Endothelial cell of umbilical vein (primary cell): ENCODE measurements around the gene GRIK3. TPM values are rescaled to one million over a fixed set of nuclear protein-coding genes. Genes with fewer than 3 reads are reported as not detected.

Source experiments
- BruUV-seq: library from RNA; stranded (reverse); fragments of 400-500 nt; replicated peaks from 2 replicates; lab custom pipeline; 2021; lab: Mats Ljungman, UMichigan
- CTCF ChIA-PET: fragments of 300-600, 350-600 bp; sonication (Branson Sonifier 250); formaldehyde crosslinking; loops from one replicate; lab custom pipeline; 2021; ENCODE audit warnings: antibody characterized with exemption, inconsistent platforms; lab: Charles Lee
- POLR2A ChIA-PET: fragments of 300-600, 350-600 bp; sonication (Branson Sonifier 250); formaldehyde crosslinking; loops from one replicate; lab custom pipeline; 2021; ENCODE audit warnings: antibody characterized with exemption, inconsistent platforms; lab: Charles Lee
- DNase-seq: peaks from one replicate; pipeline ENCODE4 v3.0.0-alpha.2; 2011; ENCODE audit warnings: low read depth, low spot score
- FAIRE-seq: peaks from 2 replicates; lab custom pipeline; 2011; peaks lifted over from hg19 to GRCh38; lab: Jason Lieb, UNC
- H2AFZ ChIP-seq: 2 replicates; pipeline ENCODE4 v1.6.0; 2012; ENCODE audit warnings: low read depth, low read length, control low read depth, inconsistent platforms
- H3K27ac ChIP-seq: 2 replicates; pipeline ENCODE4 v1.5.1; 2011; ENCODE audit warnings: low read depth, mild to moderate bottlenecking, control low read depth, low read length, moderate library complexity; ENCODE audit not compliant: insufficient read depth
- H3K27me3 ChIP-seq, 2 experiments: 2 replicates each; pipeline versions ENCODE4 v1.6.0 to v1.6.1; 2011; ENCODE audit warnings: low read length in 2 of 2, mixed read lengths in 1 of 2; ENCODE audit not compliant: control insufficient read depth in 2 of 2, insufficient read depth in 2 of 2
- H3K36me3 ChIP-seq, 2 experiments: 2 replicates in 1 of 2; 3 replicates in 1 of 2; pipeline ENCODE4 v1.5.1; 2011; ENCODE audit warnings: low read length in 2 of 2, mild to moderate bottlenecking in 1 of 2, moderate library complexity in 1 of 2; ENCODE audit not compliant: control insufficient read depth in 2 of 2, insufficient read depth in 2 of 2; ENCODE audit errors: extremely low read depth in 1 of 2
- H3K4me1 ChIP-seq: 3 replicates; pipeline ENCODE4 v1.5.1; 2011; ENCODE audit warnings: mild to moderate bottlenecking, low read length; ENCODE audit not compliant: control insufficient read depth, insufficient read depth; ENCODE audit errors: extremely low read depth
- H3K4me2 ChIP-seq: 2 replicates; pipeline ENCODE4 v1.6.1; 2011; ENCODE audit warnings: low read length, control low read depth, mixed read lengths; ENCODE audit not compliant: insufficient read depth
- H3K4me3 ChIP-seq, 3 experiments: fragments of 200-600 bp in 1 of 3; sonication (generic), shearing (Covaris generic) in 1 of 3; replicated peaks in 1 of 3; 2 replicates each; pipeline ENCODE4 v1.5.1; 2011 to 2016; ENCODE audit warnings: control low read depth in 3 of 3, low read length in 3 of 3, mild to moderate bottlenecking in 2 of 3, inconsistent platforms in 1 of 3, low read depth in 1 of 3, moderate library complexity in 1 of 3; ENCODE audit not compliant: insufficient read depth in 1 of 3
- H3K79me2 ChIP-seq: 2 replicates; pipeline ENCODE4 v1.6.0; 2012; ENCODE audit warnings: low read length, inconsistent platforms; ENCODE audit not compliant: control insufficient read depth, insufficient read depth
- H3K9ac ChIP-seq: replicated peaks from 2 replicates; pipeline ENCODE3; 2011; ENCODE audit warnings: low read length, control low read depth; ENCODE audit not compliant: insufficient read depth; ENCODE audit errors: extremely low read depth
- H3K9me1 ChIP-seq: replicated peaks from 3 replicates; pipeline ENCODE4 v1.6.0; 2011; ENCODE audit warnings: mild to moderate bottlenecking, low read length; ENCODE audit not compliant: control insufficient read depth, insufficient read depth; ENCODE audit errors: extremely low read depth
- H3K9me3 ChIP-seq: replicated peaks from 2 replicates; pipeline ENCODE4 v1.5.1; 2012; ENCODE audit warnings: low read length, inconsistent platforms; ENCODE audit not compliant: control insufficient read depth, insufficient read depth
- H4K20me1 ChIP-seq: replicated peaks from 2 replicates; pipeline ENCODE3; 2011; ENCODE audit warnings: mild to moderate bottlenecking, low read length; ENCODE audit not compliant: control insufficient read depth, insufficient read depth; ENCODE audit errors: extremely low read depth
- EZH2 ChIP-seq: IDR thresholded peaks from 2 replicates; pipeline ENCODE4 v1.6.1; 2012; ENCODE audit warnings: borderline replicate concordance, low read depth, mild to moderate bottlenecking, moderate library complexity, low read length, inconsistent platforms; ENCODE audit not compliant: severe bottlenecking
- FOS ChIP-seq: IDR thresholded peaks from 2 replicates; pipeline ENCODE4 v1.6.1; 2011; ENCODE audit warnings: mild to moderate bottlenecking, low read length, moderate library complexity, borderline replicate concordance; ENCODE audit not compliant: insufficient read depth
- GATA2 ChIP-seq: IDR thresholded peaks from 2 replicates; pipeline ENCODE4 v1.7.0; 2011; ENCODE audit warnings: low read depth, mild to moderate bottlenecking, moderate library complexity, mixed read lengths, low read length; ENCODE audit not compliant: insufficient read length, insufficient read depth
- JUN ChIP-seq: IDR thresholded peaks from 2 replicates; pipeline ENCODE4 v1.6.1; 2011; ENCODE audit warnings: borderline replicate concordance, low read depth; ENCODE audit not compliant: insufficient read length, insufficient read depth
- MAX ChIP-seq: IDR thresholded peaks from 2 replicates; pipeline ENCODE4 v1.6.1; 2011; ENCODE audit not compliant: insufficient read depth, insufficient read length
- MYC ChIP-seq: IDR thresholded peaks from one replicate; pipeline ENCODE4 v1.6.1; 2011; ENCODE audit warnings: mild to moderate bottlenecking, low read depth, low read length
- POLR2AphosphoS5 ChIP-seq: IDR thresholded peaks from 2 replicates; pipeline ENCODE4 v1.6.1; 2012; ENCODE audit warnings: low read depth, mild to moderate bottlenecking, control low read depth, low read length, moderate library complexity; ENCODE audit not compliant: insufficient read depth
- dilution Hi-C: fragments of 300-500 bp; cut with MboI; formaldehyde crosslinking; loops from one replicate; pipeline ENCODE4 v1.15.0; 2019; ENCODE audit warnings: low sequenced_read_pairs; ENCODE audit not compliant: extremely low pct_ligation_motif_present
- intact Hi-C: fragments of 100-400 bp; cut with micrococcal nuclease; formaldehyde crosslinking; loops from one replicate; pipeline ENCODE4 v1.10.0; 2022
- polyA plus RNA-seq, 4 experiments: library from polyadenylated mRNA; depleted of rRNA in 3 of 4; stranded (reverse) in 3 of 4; unstranded in 1 of 4; fragments of >200 nt; gene quantifications; 2 replicates each; pipeline versions ENCODE4 v1.2.1 to v1.2.3, GENCODE V29; 2011 to 2012; ENCODE audit warnings: missing spikeins in 1 of 4
- total RNA-seq: library from RNA; stranded (reverse); gene quantifications from 2 replicates; pipeline ENCODE4 v1.2.3, GENCODE V29; 2021
- TF ChIP-seq, protein P1 (sequence below), 2 donors: IDR thresholded peaks; 1 replicate in 1 of 2; 2 replicates in 1 of 2; pipeline ENCODE4 v1.5.1; 2011; ENCODE audit warnings: low read length in 2 of 2, mild to moderate bottlenecking in 2 of 2, moderate library complexity in 2 of 2, control low read depth in 1 of 2, inconsistent platforms in 1 of 2, low read depth in 1 of 2; ENCODE audit not compliant: insufficient read depth in 1 of 2; ENCODE audit errors: extremely low read depth in 1 of 2

Gene GRIK3
- total and polyA plus RNA-seq, 2 donors (not counting 3 experiments of a cell fraction or from before 2014, with no cell fraction given): not detected

DNA sequence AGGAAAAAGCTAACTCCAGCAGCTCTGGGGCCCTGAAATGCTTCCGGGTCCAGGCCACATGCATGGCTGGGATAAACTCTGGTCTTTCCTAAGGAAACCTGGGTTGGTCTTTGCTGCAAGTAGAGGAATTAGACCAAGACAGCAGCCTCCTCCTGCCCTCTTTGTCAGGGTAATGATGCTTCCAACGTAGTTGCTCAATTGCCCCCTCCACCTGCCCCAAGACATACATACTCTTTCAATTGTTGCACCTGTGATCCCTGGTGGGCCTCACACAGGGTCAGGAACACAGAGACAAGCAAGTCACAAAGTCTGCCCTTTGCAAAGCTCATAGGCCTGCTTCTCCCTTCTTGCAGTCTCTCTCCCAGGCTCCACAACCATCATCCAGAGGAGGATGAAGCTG is 41.9 kb upstream of the GRIK3 start:
- Histone ChIP-seq H4K20me1 (no peaks in the 10 kb centered on the region), H3K27me3 (no peaks in the 10 kb centered on the region), H3K9ac (no peak overlapping the region), H3K9me3 (no peaks in the 10 kb centered on the region), H2AFZ (no peak overlapping the region), H3K36me3 (no peaks in the 10 kb centered on the region), H3K4me1 (no peaks in the 10 kb centered on the region), H3K4me2 (no peak overlapping the region), H3K79me2 (no peaks in the 10 kb centered on the region), H3K4me3 (no peak overlapping the region), H3K9me1 (no peaks in the 10 kb centered on the region), H3K27ac (no peak overlapping the region)
- BruUV-seq: no TSS peak
- intact Hi-C loops: no loop called here
- POLR2A ChIA-PET: no interaction called here
- FAIRE-seq: no peak
- dilution Hi-C loops: no loop called here
- no peak for DNase-seq
- no peak for TF ChIP-seq POLR2AphosphoS5
- no peak for TF ChIP-seq GATA2
- no peak for TF ChIP-seq MYC
- TF ChIP-seq MAX: no peak
- TF ChIP-seq, protein P1, sequence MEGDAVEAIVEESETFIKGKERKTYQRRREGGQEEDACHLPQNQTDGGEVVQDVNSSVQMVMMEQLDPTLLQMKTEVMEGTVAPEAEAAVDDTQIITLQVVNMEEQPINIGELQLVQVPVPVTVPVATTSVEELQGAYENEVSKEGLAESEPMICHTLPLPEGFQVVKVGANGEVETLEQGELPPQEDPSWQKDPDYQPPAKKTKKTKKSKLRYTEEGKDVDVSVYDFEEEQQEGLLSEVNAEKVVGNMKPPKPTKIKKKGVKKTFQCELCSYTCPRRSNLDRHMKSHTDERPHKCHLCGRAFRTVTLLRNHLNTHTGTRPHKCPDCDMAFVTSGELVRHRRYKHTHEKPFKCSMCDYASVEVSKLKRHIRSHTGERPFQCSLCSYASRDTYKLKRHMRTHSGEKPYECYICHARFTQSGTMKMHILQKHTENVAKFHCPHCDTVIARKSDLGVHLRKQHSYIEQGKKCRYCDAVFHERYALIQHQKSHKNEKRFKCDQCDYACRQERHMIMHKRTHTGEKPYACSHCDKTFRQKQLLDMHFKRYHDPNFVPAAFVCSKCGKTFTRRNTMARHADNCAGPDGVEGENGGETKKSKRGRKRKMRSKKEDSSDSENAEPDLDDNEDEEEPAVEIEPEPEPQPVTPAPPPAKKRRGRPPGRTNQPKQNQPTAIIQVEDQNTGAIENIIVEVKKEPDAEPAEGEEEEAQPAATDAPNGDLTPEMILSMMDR (IDR thresholded peaks at IDR 0.05; ENCODE audit: extremely low read depth in 1 of 2, insufficient read depth in 1 of 2, low read depth in 1 of 2, low read length in 2 of 2): no peak
- CTCF ChIA-PET: no interaction called here

DNA sequence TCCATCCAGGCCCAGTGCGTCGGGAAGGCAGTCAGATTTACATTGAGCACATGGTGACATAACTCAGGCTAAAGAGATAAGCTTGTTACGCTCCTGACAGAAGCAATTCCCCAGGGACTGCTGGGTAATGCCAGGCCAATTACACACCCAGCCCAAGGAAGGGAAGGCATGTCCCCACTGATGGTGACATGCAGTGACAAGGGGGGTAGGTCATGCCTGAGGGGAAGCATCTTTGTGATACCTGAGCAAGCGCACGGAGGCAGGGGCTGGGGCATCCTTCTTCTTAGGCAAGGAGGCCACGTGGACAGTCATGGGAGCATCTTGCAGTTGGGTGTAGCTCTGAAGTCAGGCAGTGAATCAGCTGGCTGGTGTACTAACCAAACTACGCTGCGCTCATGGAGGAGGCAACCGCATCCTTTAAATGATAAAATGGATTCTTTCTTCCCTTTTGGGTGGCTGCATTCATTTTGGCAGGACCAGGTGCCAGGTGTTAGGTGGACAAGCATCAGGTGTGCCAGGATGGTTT is 39.6 kb upstream of the GRIK3 start:
- Histone ChIP-seq H3K4me1 (no peaks in the 10 kb centered on the region), H3K36me3 (no peaks in the 10 kb centered on the region), H3K79me2 (no peaks in the 10 kb centered on the region), H3K27ac (no peak overlapping the region), H3K9me1 (no peaks in the 10 kb centered on the region), H2AFZ (no peak overlapping the region), H4K20me1 (no peaks in the 10 kb centered on the region), H3K9me3 (no peaks in the 10 kb centered on the region), H3K9ac (no peak overlapping the region), H3K4me3 (no peak overlapping the region), H3K4me2 (no peak overlapping the region), H3K27me3 (no peaks in the 10 kb centered on the region)
- ChIA-PET CTCF (no interaction called here), POLR2A (no interaction called here)
- DNase-seq (no peak), FAIRE-seq (no peak)
- dilution Hi-C loops (no loop called here), intact Hi-C loops (no loop called here)
- no TSS peak for BruUV-seq
- TF ChIP-seq, protein P1 (IDR thresholded peaks at IDR 0.05; ENCODE audit: extremely low read depth in 1 of 2, insufficient read depth in 1 of 2, low read depth in 1 of 2, low read length in 2 of 2): no peak
- TF ChIP-seq MAX: no peak
- TF ChIP-seq JUN: no peak
- TF ChIP-seq POLR2AphosphoS5: no peak
- TF ChIP-seq EZH2: no peak
- TF ChIP-seq FOS: no peak
